Measurements from ENCODE around the gene LTBP3. TPM values are rescaled to one million over a fixed set of nuclear protein-coding genes. Genes with fewer than 3 reads are reported as not detected.
A peak's percentile ranks its signal among the peaks of the same experiment; 100 is the strongest.

The LTBP3 gene
- total and polyA plus RNA-seq, 11 donors = 26.3 to 125 (median 75.6) TPM

DNA sequence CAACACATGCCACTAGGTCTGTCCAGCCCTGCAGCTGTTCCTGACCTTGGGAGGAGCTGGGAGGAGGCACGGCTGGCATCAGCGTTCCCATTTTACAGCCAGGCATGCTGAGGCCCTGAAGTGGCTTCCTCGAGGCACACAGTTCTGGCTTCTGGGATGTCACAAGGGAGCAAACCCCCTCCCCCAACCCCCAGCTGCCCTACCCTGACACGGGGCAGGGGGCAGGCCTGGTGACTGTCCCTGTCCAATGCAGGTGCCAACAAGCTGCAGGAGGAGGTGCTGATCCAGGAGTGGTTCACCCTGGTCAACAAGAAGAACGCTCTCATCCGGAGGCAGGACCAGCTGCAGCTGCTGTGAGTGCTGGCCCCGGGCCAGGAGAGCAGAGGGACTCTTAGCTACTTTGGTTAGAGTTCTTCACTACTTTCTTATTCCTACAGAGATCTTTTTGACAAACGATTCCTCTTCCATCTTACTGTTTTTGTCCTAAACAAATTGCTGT lies 32.1 kb upstream of the LTBP3 start:
- WGBS, 4 donors = 44 to 67% (median 58%) methylated on average over 8 of the region's 8 CpGs
- TF ChIP-seq POLR2A (IDR thresholded peaks at IDR 0.05) = no peak
- TF ChIP-seq, protein P1, sequence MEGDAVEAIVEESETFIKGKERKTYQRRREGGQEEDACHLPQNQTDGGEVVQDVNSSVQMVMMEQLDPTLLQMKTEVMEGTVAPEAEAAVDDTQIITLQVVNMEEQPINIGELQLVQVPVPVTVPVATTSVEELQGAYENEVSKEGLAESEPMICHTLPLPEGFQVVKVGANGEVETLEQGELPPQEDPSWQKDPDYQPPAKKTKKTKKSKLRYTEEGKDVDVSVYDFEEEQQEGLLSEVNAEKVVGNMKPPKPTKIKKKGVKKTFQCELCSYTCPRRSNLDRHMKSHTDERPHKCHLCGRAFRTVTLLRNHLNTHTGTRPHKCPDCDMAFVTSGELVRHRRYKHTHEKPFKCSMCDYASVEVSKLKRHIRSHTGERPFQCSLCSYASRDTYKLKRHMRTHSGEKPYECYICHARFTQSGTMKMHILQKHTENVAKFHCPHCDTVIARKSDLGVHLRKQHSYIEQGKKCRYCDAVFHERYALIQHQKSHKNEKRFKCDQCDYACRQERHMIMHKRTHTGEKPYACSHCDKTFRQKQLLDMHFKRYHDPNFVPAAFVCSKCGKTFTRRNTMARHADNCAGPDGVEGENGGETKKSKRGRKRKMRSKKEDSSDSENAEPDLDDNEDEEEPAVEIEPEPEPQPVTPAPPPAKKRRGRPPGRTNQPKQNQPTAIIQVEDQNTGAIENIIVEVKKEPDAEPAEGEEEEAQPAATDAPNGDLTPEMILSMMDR (IDR thresholded peaks at IDR 0.05) = no peak
- no peak for ATAC-seq
- intact Hi-C loops (cut with DNase I) = loop anchor here in 4 of 10 donors (2.0 to 10.0 kb wide), 4 partner anchors 13 to 215 kb away; partner anchors contain the start of gene EHBP1L1 (in 1 of the 4)
- Histone ChIP-seq H3K27me3 (no peaks in the 10 kb centered on the region), H3K36me3 (peaks cover 0 to 57% (median 39%) of the 10 kb centered on the region in 9 donors), H3K9me3 (no peaks in the 10 kb centered on the region), H3K27ac (peak overlapping the region in 2 of 12 donors; percentile 80 to 84), H3K4me3 (no peak overlapping the region), H3K4me1 (peaks cover 6 to 80% (median 62%) of the 10 kb centered on the region in 12 donors)
- peak in 1 of 5 donors; percentile 71 for DNase-seq

DNA sequence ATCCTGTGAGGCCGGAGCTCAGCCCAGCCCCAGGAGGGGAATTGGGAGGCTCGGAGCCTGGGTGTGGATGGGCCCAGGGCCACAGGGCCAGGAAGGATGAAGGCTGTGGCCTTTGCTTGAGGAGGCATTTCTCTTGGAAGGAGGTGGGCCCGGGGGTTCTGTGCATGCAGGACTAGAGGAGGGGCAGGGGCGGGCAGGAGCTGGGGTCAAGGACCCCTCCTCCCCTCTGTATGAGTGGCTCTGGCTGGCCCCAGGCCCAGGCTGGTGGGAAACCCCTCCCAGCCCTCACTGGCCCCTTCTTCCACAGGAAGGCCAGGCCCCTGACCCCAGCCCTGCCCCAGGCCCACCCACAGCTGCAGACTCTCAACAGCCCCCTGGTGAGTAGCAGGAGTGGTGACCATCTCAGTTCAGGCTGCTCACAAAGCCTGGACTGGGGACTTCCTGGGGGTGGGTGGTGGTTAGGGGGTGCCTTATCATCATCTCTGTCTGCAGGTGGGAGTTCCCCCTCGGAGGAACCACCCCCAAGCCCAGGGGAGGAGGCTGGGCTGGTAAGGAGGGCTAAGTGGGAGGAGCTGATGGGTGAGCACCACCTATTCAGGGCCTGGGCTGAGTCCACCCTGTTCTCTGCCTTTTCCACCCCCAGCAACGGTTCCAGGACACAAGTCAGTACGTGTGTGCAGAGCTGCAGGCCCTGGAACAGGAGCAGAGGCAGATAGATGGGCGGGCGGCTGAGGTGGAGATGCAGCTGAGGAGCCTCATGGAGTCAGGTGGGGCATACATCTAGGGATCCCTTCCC lies 31.5 kb upstream of the LTBP3 start:
- 66 to 74% (median 68%) methylated on average over 6 to 9 of the region's 9 CpGs for WGBS, 4 donors
- no peak for DNase-seq
- H3K27me3 ChIP-seq = no peaks in the 10 kb centered on the region
- no peak for ATAC-seq
- no peak overlapping the region for H3K4me3 ChIP-seq
- peak overlapping the region in 8 of 12 donors; percentile 17 to 90 (median 82) for H3K27ac ChIP-seq
- TF ChIP-seq, protein P1 (IDR thresholded peaks at IDR 0.05) = no peak
- TF ChIP-seq POLR2A (IDR thresholded peaks at IDR 0.05) = no peak
- H3K4me1 ChIP-seq = peaks cover 6 to 81% (median 58%) of the 10 kb centered on the region in 12 donors
- intact Hi-C loops (cut with DNase I) = loop anchor here in 7 of 10 donors (2.0 to 10.0 kb wide), 7 partner anchors 13 to 215 kb away; partner anchors contain the start of gene EHBP1L1 (in 1 of the 7)
- peaks cover 0 to 61% (median 42%) of the 10 kb centered on the region in 9 donors for H3K36me3 ChIP-seq
- H3K9me3 ChIP-seq = no peaks in the 10 kb centered on the region

DNA sequence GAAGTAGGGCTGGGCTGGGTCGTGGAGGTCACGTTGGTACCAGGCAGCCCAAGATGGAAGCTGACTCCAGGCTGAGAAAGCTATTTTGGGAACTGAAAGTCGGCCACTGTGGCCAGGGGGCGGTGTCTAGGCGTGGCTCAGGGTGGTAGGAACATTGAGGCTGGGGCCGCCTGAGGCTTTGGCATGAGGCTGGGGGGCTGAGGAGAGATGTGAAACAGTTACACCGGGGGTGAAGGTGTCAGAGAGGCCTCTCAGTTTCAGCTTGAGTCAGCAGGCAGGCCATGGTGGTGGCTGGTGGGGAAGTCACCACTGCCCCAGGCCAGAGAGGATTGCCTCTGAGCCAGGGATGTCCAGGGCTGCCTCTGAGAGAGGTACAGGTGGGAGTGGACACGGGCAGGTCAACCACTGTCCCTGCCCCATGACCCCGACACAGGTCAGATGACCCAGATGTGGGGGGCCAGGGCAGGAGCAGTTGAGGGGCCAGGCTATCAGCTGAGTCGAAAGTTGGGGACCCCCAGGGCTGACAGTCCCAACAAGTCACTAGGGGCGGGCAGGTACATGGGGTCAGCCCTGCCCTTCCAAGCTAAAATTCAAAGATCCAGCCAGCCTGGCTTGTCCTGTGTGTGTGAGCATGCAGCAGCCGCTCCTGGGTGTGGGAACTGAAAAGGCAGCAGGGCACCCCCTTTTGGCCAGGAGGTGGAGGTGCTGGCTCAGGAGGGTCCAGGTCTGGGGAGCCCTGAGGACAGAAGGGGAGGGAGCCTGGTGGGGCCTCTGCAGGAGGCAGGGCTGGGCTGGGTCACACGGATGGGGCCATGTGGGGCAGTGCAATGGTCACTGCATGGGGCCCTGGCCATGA lies 30.3 kb upstream of the LTBP3 start:
- intact Hi-C loops (cut with DNase I) = loop anchor here in 6 of 10 donors (2.0 to 5.0 kb wide), 3 partner anchors 14 to 48 kb away; no protein-coding TSS in a partner anchor
- Histone ChIP-seq H3K27ac (peak overlapping the region; percentile 21 to 90 (median 83)), H3K27me3 (no peaks in the 10 kb centered on the region), H3K4me3 (peak overlapping the region in 1 of 12 donors; percentile 26), H3K36me3 (peaks cover 0 to 70% (median 47%) of the 10 kb centered on the region in 9 donors), H3K9me3 (no peaks in the 10 kb centered on the region), H3K4me1 (peaks cover 6 to 75% (median 54%) of the 10 kb centered on the region in 12 donors)
- TF ChIP-seq, protein P1 (IDR thresholded peaks at IDR 0.05) = peak; percentile 36 to 66 (median 54)
- no peak for TF ChIP-seq POLR2A (IDR thresholded peaks at IDR 0.05)
- DNase-seq = peak in 4 of 5 donors; percentile 70 to 79 (median 76)
- 35 to 44% (median 40%) methylated on average over 11 to 13 of the region's 13 CpGs for WGBS, 4 donors
- peak; percentile 57 to 77 (median 71) for ATAC-seq

Data from heart left ventricle (tissue), 16 donors.